Retinal pigment epithelial cell (primary cell): ENCODE measurements around the gene PELI2.

ENCODE experiments used
- DNase-seq: peaks from one replicate; pipeline ENCODE4 v3.0.0-alpha.2; 2010; ENCODE audit warnings: low read depth
- H3K4me3 ChIP-seq: 2 replicates; pipeline ENCODE4 v1.5.1; 2011; ENCODE audit warnings: mild to moderate bottlenecking, low read length, control low read depth, moderate library complexity
- TF ChIP-seq, protein P1 (sequence below): conservative IDR thresholded peaks from 2 replicates; pipeline ENCODE4 v1.5.1; 2011; ENCODE audit warnings: low read depth, low read length, control low read depth, inconsistent platforms

Gene PELI2

GRCh38 chr14:56215180-56215579 is 97.0 kb downstream of the PELI2 start:
- DNase-seq = no peak
- TF ChIP-seq, protein P1, sequence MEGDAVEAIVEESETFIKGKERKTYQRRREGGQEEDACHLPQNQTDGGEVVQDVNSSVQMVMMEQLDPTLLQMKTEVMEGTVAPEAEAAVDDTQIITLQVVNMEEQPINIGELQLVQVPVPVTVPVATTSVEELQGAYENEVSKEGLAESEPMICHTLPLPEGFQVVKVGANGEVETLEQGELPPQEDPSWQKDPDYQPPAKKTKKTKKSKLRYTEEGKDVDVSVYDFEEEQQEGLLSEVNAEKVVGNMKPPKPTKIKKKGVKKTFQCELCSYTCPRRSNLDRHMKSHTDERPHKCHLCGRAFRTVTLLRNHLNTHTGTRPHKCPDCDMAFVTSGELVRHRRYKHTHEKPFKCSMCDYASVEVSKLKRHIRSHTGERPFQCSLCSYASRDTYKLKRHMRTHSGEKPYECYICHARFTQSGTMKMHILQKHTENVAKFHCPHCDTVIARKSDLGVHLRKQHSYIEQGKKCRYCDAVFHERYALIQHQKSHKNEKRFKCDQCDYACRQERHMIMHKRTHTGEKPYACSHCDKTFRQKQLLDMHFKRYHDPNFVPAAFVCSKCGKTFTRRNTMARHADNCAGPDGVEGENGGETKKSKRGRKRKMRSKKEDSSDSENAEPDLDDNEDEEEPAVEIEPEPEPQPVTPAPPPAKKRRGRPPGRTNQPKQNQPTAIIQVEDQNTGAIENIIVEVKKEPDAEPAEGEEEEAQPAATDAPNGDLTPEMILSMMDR = no peak
- H3K4me3 ChIP-seq = no peak overlapping the region

GRCh38 chr14:56216626-56217379 is 98.6 kb downstream of the PELI2 start:
- H3K4me3 ChIP-seq = no peak overlapping the region
- no peak for DNase-seq
- TF ChIP-seq, protein P1 = no peak

DNA sequence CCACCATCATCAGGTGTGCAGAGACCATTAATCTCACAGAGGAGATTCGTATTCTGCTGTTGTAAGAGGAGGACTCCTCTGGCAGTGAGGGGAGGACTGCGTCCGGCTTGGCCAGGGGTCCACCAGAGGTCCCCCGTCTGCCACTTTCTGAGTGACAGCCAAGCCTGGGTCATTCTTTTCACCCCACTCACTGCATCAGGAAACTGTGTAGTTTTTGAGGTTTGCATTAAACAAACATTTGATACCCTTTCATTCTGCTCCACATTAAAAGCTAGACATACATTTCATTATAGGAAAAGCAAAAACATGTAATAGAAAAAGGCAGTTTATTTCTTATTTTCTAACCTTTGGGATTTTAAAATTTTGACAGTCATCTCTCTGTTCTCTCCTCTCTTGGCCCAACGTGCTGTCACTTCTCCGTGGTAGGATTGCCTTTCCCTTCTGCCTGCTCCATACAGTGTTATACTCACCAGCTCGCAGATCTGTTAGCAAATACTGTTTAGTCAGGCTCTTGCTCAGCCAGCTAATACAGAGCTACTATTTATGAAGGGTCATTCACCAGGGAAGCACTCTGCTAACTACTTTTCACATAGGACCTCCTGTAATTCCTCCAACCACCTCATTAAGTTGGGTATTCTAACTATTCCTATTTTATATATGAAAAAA is 99.3 kb downstream of the PELI2 start:
- H3K4me3 ChIP-seq = no peak overlapping the region
- no peak for DNase-seq
- TF ChIP-seq, protein P1 = no peak

- DNase-seq = no peak
- TF ChIP-seq, protein P1 = no peak
- H3K4me3 ChIP-seq = no peak overlapping the region
Measured at GRCh38 chr14:56219666-56220413, 101.6 kb downstream of the PELI2 start.

DNA sequence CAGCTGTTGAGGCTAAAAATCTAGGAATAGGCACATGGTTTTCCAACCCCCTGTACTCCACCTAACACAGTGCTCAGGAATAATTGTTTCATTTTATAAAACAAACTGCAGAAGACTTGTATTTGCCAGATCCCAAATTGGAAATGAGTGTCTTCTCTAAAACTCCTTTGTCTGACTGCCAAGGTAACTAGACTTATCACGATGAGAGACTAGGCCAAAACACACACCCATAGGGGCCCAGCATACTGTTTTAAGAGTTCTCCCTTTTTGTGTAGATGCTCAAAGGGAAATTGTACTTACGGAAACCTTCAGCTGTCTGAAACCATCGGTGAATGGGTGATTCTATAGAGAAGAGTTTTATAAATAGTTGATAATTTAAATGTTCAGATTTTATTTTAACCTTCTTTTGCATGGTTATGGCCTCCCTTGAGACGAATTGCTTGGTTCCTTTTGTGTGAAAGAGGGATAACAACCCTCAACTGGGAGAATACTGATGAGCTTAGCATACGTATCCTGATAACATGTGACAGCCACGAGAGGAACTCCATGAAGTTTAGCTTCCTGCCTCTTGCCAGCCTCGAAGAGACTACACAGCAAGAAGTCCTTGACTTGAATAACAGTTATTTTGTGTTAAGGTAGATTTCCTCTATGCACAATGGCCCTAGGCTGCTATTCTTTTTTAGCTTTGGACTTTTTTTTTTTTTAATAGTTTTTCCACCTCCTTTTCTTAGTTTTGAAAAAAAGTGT is 103.3 kb downstream of the PELI2 start:
- H3K4me3 ChIP-seq = no peak overlapping the region
- TF ChIP-seq, protein P1 = no peak
- DNase-seq = no peak

- TF ChIP-seq, protein P1 = peak; percentile 2
- H3K4me3 ChIP-seq = no peak overlapping the region
- DNase-seq = no peak
Measured at GRCh38 chr14:56224229-56224628, 106.0 kb downstream of the PELI2 start.
